GM18502 (cell line): ENCODE measurements around the gene NOB1.
A peak's percentile ranks its signal among the peaks of the same experiment; 100 is the strongest.
"Not testable (repeated sequence)": the region's sequence is repeated elsewhere in the genome, so short reads cannot be mapped to it uniquely, and the experiment has no call there.

Source experiments
- ATAC-seq: cut with Tn5 transposase; IDR thresholded peaks from one replicate; pipeline ENCODE4 v1.9.1; 2021; ENCODE audit warnings: mild to moderate bottlenecking; ENCODE audit not compliant: unreplicated experiment, poor library complexity

NOB1 gene

DNA sequence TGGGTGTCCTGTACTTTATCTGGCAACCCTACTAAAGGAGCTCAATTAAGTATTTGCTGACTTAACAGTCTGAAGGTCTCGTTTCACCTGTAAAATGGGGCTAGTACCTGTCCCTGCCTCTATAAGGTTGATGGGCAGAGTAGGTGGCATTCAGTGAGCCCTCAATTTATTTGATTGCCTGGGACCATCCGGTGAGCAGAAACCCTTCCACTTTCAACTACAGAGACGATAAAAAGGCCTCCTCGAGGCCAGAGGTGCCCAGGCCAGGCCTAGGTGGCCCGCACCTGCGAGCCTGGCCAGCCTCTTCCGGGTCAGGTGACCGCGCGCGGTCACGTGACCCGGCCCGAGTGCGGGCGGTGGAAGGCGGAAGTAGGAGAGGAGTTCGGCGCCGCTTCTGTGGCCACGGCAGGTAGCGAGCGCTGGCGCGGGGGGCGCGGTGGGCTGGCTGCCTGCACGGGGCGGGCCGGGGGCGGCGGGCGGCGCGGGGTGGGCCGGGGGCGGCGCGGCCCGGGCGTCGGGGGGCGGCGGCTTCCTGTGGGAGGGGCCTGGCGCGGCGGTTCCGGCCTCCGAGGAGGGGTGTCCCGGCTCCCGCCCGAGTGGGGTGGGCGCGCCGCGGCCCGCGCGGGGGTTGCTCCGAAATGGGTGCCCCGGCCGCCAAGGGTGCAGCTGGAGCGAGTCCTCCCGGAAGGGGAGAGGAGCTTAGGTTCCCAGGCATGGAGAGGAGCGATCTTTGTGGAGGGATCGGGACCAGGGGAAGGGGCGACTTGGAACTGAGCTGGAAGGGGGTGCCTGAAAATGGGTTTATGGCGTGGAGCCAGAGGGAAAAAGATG is 7.5 kb upstream of the NOB1 start, which contains the start of gene WWP2:
Gene WWP2 (plus strand): TSS at position 350 of the 831 bp plus-strand sequence. CDS start 24,679 bp downstream, outside the sequence.
- peak; percentile 77 for ATAC-seq

DNA sequence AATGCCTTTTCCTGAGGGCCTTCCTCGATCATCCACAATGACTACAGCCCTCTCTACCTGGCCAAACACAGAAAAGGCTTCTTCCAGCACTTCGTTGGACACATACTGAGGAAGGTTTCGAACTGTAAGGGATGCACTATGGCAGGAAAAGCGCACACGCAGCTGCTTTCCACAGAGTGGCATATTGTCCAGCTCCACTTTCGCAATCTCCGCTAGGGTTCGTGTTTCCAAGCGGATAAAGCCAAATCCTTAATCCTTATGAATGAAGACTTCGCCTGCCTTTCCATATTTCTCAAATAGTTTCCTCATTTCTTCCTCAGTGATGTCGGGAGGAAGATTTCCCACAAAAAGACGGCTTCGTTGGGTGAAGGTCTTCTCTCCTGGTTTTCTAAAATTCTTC is 2.6 kb upstream of the NOB1 start:
- not testable (repeated sequence) for ATAC-seq

DNA sequence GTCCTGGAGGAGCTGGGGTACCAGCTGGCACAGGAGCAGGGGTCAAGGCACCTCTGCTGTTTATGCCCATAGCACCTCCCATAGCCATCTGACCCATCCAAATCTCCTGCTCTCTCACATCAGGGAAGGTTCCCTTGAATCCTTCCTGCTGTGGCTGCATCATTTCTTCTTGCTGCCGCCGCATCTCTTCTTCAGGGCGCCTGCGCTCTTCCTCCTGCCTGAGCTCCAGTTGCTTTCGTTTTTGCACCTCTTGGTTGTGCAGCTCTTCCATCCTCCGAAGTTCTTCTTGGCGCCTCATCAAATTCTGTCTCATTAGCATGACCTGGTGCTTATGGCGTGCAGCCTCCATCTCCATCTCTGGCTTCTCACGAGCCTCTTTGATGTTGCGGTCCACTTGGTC is 2.0 kb upstream of the NOB1 start:
- ATAC-seq = no peak

DNA sequence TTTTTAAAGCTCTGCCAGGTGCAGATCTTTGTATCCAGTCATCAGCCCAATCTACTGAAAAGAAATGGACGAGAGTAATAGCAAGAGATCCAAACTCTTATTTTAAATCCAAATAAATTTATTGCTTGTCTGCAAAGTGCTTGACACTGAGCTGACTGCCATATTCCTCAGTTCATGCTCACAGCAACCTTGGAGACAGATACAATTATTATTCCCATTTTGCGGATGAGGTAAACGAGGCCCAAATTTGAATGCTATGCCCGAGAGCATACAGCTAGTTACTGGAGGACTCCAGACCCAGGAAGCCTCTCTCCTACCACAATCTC is 620 bp downstream of the NOB1 start:
- ATAC-seq = peak; percentile 10

GRCh38 chr16:69748694-69749345 is 5.9 kb downstream of the NOB1 start:
- ATAC-seq = no peak

GRCh38 chr16:69747115-69747514 is 7.6 kb downstream of the NOB1 start:
- no peak for ATAC-seq

GRCh38 chr16:69745959-69746358 is 8.8 kb downstream of the NOB1 start:
- ATAC-seq = no peak

DNA sequence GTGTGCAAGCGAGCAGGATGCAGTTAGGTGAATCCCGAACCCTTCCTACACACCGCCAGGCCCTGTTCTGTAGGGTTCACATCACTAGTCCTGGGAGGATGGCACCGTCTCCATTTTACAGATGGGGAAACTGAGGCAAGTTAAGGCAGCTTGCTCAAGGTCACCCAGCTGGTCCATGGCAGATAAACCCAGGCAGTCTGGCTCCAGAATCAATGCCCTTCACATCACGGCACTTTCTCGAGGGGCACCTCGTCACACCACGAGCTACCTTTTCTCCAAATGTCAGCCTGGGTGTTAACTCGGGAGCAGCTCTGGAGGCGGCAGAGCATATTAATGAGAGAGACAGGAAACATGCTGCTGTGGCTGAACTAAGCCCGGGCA is 9.5 kb downstream of the NOB1 start:
- ATAC-seq = no peak

GRCh38 chr16:69744363-69745231 is 10.1 kb downstream of the NOB1 start:
- no peak for ATAC-seq

DNA sequence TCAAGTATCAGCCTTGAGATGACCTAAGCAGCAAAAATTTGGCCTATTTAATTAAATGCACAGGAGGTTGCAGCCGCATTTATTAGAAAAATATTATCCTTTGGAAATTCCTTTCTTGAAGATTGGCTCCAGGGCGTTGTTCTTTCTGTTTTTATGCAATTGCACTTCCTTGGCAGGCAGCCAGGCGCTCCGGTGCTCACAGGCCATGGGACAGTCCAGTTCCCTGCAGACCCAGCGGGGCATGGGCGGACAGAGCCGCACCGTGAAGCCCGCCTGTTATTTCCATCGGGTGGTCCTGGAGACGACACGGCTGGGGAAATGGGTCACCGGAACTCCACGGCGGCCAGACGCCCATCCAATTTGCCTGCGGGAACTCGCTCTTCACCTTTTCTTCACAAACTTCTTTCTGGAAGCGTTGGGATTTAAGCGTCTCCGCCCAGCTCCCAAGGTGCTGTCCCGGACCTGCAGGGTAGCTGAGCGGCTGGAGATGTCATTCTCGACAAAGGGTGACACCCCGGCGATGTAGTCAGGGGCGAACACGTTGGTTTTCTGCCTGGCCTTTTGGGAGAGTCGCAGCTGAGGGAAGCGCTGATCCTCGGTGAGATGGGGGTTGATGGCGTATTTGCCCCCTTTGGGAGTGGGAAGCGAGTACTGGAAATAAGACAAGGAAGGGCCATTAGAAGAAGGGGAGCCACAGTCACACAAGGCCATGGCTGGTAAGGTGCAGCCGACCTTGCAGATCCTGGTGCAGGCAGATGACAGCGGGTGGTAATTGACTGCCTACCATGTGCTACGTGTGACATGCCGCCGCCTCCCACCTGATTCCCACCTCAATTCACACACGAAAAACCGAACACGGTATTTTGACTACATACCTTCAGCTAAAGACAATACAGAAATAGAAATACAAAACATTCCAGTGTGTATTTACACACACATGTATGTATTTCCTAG is 12.5 kb downstream of the NOB1 start:
- ATAC-seq = no peak

DNA sequence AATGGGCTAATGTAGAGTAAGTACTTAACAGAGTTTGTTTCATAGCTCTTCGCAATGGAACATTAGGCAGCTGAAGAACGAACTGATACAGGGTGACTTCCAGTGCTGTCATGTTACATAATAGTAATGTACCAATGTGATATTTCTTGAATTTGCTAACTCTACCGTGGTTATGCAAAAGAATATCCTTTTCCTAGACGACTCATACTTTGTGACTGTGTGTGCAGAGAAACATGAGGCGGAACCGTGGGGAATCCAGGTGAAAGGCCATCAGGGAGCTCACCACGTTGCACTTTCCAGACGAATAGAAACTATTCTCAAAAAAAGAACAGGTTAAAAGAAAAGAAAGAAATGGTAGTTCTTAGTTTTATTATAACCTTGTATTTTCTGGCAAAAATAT is 13.2 kb downstream of the NOB1 start:
- ATAC-seq = no peak

- ATAC-seq = no peak
These were observed 22.6 kb downstream of the NOB1 start for GRCh38 chr16:69732101-69732500.

DNA sequence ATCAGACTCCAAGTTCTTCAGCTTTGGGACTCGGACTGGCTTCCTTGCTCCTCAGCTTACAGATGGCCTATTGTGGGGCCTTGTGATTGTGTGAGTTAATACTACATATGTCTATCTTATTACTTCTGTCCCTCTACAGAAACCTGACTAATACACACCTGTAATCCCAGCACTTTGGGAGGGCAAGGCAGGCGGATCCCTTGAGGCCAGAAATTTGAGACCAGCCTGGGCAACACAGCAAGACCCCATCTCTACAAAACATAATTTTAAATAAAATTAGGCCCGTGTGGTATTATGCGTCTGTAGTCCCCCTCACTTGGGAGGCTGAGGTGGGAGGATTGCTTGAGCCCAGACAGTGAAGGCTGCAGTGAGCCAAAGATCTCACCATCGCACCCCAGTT is 23.4 kb downstream of the NOB1 start:
- not testable (repeated sequence) for ATAC-seq

- ATAC-seq = not testable (repeated sequence)
These were observed 25.7 kb downstream of the NOB1 start for GRCh38 chr16:69729030-69729429.

DNA sequence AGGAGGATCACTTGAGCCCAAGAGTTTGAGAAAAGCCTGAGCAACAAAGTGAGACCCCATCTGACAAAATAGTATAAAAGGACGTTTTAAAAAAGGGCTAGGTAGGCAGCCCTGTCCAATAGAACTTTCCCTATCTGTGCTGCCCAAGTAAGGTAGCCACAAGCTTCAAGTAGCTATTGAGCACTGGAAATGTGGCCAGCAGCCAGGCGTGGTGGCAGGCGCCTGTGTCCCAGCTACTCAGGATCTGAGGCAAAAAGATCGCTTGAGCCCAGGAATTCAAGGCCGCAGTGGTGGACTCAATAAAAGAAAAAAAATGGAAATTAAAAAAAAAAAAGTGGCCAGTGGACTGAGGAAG is 26.8 kb downstream of the NOB1 start:
- no peak for ATAC-seq

DNA sequence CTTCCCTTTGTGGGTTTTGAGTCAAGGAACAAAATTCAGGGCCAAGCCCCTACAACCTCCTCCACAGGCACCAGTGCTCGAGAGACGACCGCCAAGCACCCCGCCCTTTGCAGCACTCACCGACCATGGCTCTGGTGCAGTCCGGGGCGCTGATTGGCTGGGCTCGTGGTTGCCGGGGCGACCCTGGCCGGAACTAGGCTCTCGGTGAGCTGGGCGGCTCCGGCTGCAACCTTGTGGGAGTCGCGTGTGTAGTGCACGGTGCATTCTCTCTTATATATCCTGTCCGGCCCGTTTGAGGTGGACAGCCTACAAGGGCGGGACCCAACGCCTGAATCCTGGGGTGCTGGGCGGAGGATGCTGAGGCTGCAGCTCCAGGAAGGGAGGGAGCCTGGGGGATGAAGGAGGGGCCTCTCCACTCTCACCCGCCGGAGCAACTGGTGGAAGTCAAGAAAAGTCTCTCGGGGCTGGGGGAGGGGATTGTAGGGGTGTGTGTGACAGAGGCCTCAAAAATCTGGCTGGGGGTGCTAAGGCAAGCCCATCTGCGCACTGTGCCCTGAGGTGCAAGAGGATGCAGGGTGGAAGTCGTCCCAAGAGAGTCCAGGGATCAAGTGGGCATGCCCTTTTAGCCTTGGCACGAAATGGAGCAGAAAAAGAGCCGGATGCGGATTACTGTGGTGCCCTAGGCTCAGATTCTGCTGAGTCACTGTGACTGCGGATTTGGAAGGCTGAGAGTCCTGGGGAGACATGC is 28.2 kb downstream of the NOB1 start, which contains the start of gene NQO1:
Gene NQO1 (minus strand): TSS at position 248 of the 748 bp plus-strand sequence. CDS start 121 bp downstream, at position 127.
- peak; percentile 96 for ATAC-seq

- ATAC-seq = no peak
These were observed 29.0 kb downstream of the NOB1 start for GRCh38 chr16:69725480-69726312.

GRCh38 chr16:69724981-69725479 is 29.7 kb downstream of the NOB1 start:
- ATAC-seq = no peak
